HG03432 (cell line): ENCODE data around the gene TTC12.
A peak's percentile ranks its signal among the peaks of the same experiment; 100 is the strongest.

Experiments
- ATAC-seq: cut with Tn5 transposase; IDR thresholded peaks from one replicate; pipeline ENCODE4 v1.9.1; 2021; ENCODE audit warnings: mild to moderate bottlenecking, moderate library complexity; ENCODE audit not compliant: unreplicated experiment

TTC12 gene

GRCh38 chr11:113314389-113315301 is at the start of gene TTC12:
Gene TTC12 (plus strand): TSS chr11:113314583. CDS start chr11:113316258, 1,675 bp downstream.
- peak; percentile 99 for ATAC-seq

DNA sequence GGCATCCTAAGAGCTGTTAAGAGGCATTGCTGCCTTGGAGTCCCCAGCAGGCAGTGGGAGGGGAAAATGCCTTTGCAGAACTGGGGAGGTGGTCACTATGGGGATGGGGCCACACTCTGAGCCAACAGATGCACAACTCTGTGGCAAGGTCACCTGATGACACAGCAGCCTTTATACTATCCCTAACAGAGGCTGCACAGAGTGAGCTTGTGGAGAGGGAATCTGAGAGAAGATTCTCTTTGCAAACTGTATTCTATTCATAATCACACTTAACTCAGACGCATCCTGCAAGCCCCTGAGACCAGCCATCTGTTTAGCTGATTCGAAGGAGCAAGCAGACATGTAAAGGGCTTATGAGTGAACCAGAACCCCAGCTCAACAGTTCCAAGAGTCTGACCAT is 49.0 kb upstream of the TTC12 start:
- ATAC-seq: no peak

GRCh38 chr11:113267493-113267892 is 46.9 kb upstream of the TTC12 start:
- ATAC-seq: no peak

DNA sequence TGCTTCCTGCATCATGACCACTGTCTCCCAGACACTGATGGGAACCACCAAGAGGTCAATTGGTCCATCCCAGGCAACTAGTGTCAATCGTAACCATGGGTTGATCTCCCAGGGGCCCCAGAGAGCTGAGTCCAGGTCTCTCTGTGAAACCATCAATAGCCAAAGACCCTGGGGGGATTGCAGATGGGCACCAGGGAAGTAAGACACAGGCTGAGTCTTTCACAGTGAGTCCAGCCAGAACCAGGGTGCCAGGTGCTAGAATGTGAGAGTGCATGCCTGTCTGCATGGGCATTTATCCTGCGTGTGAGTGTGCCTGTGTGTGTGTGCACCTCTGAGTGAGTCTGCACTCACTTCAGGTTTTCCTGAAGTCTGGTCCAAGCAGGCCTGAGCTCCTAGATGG is 45.3 kb upstream of the TTC12 start:
- no peak for ATAC-seq

DNA sequence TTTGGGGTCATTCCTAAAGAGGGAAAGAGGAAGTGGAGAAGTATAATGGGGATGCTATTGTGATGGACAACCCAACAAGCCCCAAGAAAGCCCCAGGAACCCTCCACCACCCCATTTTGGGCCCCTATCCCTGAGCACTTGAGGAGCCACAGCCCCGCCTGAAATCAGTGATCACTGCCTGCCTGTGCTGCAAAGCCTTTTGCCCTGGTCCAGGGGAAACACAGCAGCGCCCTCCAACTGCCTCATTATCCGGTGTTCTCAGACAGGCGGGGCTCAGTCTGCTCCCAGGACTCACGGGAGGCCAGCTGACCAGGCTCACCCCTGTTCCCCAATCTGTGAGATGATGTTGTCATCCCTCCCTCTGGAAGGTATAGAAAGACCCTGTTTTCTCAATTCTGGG is 44.7 kb upstream of the TTC12 start:
- no peak for ATAC-seq

GRCh38 chr11:113270080-113270479 is 44.3 kb upstream of the TTC12 start:
- no peak for ATAC-seq

GRCh38 chr11:113271551-113272245 is 42.7 kb upstream of the TTC12 start:
- no peak for ATAC-seq

DNA sequence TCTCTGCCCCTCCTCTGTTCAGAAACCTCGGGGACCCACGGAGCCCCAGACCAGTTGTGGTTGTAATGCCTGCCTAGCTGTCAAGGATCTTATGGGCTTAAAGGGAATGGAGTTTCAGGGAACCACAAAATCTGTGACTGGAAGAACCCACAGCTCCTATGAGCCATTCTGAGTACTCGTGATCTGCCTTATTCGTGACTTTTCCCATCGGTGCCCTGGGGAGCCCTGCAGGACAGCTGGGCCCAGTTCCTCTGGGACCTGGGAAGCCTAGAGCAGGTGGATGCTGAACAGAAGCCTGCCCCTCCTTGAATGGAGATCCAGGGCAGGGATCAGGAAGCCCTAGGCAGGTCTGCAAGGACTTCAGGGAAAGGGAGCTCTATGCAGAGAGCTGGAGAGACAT is 42.1 kb upstream of the TTC12 start:
- no peak for ATAC-seq

DNA sequence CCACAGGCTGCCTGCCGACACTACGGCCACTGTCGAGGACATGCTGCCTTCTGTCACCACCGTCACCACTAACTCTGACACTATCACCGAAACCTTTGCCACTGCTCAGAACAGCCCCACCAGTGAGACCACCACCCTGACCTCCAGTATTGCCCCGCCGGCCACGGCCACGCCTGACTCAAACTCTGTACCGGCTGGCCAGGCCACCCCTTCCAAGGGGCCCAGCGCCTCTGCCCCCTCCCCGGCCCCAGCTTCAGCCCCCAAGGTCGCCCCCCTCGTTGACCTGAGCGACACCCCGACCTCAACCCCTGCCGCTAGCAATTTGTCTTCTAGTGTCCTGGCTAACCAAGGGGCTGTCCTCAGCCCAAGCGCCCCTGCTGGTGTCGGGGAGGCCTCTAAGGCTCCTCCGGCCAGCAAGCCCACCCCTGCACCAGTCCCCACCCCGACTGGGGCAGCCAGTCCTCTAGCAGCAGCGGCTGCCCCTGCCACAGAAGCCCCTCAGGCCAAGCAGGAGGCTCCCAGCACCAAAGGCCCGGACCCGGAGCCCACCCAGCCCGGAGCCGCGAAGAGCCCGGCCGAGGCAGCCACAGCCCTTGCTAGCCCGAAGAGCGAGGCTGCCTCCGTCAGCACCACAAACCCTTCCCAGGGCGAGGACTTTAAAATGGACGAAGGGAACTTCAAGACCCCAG is 41.3 kb upstream of the TTC12 start:
- ATAC-seq: no peak

DNA sequence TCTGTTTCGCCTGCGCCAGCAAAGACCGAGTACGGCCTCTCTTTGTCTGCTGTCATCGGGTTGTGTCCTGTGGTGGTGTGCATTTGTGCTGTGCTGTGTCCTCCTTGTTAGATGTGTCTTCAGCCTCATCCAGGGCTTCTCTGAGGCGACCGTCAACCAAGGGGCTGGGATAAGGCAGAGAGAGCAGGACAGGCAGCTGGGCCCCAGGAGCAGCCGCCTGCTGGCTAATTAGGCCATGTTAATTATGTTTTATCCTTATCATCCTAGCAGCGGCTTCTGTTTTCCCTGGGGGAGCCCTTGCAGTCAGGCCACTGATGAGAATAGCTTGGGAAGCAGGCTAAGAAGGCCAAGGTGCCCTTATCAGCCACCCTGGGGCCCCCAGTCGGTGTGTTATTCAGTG is 40.7 kb upstream of the TTC12 start:
- no peak for ATAC-seq

DNA sequence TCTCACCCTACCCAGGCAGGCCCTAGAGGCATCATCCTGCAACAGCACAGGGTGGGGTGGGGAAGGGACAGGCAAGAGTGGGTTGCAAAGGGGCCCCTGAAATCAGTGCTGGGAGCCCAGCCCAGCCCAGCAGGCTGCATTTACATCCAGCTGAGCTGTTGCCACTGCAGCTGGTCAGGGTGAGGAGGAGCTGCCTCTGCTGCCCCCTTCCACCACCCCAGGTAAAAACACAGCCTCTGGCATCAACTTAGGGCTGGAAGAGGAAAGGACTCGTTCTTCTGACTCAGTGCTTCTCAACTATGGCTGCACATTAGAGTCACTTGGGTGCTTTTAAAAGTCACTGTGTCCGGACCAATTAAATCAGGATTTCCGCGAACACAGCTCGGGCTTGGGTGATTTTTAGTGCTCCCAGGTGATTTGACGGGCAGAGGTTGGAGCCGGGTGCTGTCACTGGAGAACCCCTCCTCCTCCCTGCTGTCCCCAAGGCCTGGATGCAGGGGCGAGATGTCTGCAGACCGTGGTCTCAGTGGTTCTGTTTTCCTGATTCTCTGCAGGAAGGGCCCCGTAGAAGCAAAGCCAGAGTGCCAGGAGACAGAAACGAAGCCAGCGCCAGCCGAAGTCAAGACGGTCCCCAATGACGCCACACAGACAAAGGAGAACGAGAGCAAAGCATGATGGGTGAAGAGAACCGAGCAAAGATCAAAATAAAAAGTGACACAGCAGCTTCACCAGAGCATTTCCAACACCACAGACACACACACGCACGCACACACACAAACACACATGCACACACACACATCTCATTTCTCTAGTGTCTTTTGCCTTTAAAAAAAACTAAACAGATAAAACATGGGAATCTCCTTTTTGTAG is 39.4 kb upstream of the TTC12 start:
- no peak for ATAC-seq

- ATAC-seq: no peak
These were observed 38.8 kb upstream of the TTC12 start for GRCh38 chr11:113275602-113276001.

GRCh38 chr11:113276466-113276865 is 37.9 kb upstream of the TTC12 start:
- ATAC-seq: no peak

GRCh38 chr11:113277907-113278306 is 36.5 kb upstream of the TTC12 start:
- ATAC-seq: no peak

GRCh38 chr11:113278481-113278880 is 35.9 kb upstream of the TTC12 start:
- no peak for ATAC-seq

DNA sequence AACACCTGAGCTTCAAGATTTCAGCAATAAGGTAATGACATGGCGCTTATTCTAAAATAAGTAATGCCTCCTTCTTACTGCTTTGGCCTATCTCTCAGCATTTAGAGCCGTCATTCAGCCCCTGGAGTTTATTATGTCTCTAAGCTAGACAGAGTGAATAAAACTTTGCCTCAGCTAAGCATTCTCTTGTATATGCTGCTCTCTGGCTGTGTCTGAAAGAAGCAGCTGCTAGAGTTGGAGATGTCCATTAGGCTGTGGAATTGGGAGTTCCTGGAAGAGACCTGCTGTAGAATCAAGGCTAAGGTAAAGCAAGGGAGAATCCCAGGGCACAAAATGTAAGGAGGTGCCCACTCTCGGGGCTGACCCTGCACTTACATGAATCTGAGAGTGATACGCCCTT is 35.5 kb upstream of the TTC12 start:
- no peak for ATAC-seq

DNA sequence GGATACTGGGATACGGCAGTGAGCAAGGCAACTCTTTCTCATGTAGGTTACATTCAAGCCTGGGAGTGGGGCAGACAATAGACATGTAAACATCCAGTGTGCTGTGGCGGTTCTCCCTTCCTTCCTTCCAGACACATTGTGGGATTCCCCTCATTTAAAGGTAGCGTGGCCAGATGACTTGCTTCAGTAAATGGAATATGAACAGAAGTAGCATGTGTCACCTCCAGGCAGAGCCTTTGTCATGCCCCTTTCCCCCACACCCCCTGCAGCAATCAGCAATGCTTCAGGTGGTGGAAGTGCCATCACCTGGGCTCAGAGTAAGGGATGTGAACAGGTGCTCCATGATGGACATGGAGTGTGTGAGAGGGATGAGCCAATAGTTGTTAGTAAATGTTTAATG is 34.8 kb upstream of the TTC12 start:
- ATAC-seq: no peak

DNA sequence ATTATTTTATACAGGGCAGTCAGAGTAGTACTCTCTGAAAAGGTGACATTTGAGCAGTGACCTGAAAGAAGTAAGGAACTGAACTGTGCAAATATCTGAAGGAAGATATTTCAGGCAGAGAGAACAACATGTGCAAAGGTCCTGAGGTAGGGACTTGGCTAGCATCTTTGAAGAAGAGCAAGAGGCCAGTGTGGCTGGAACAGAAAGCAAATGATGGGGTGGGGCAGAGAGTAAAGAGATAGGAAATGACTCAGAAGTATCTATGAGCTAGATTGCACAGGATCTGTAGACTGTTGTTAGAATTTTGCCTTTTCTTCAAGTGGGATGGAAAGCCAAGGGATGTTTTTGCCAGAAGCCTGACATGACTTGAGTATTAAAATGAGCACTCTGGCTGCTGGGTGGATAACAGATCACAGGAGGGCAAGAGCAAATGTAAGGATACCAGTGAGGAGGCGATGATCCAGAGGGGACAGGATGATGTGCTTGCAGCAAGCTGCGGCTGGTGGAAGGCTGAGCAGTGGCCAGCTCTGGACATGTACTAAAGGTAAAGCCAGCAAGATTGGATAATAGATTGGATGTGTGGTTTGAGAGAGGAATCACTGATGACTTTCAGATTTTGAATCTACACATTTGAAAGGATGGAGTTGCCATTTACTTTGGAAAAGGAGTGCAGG is 33.2 kb upstream of the TTC12 start:
- ATAC-seq: no peak

DNA sequence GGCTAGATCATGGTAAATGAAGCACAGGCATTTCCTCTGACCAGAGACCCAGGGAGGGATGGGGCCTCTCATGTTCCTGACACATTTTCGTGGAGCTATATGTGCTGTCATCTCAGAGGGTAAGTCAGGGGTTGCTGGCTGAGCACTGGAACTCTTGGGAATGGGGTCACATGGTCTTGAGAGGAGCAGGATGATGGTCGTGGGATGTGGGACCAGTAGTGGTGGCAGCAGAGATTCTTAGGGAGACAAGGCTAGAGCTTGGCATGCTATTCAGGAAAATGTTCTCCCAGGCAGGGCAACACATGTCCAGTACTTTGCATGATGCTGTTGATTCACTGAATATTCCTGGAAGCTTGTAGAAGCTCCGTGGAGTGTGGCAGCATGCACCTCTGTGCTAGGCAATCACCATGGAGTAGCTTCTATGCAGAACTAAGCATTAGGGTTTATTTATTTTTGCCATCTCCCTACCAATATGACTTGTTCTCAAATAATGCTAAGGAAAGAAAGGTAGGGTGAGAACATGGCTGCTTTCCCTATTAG is 31.4 kb upstream of the TTC12 start:
- ATAC-seq: no peak

GRCh38 chr11:113283881-113284280 is 30.5 kb upstream of the TTC12 start:
- no peak for ATAC-seq
